Stimulated activated naive B cell treated with anti-CD40 and anti-IgM and Interleukin-4, amounts not matched to agents 10 μg/mL and 1 μg/mL and 100 μg/mL, for 72 hours (primary cell): ENCODE results near the gene UXT.
"Not testable (repeated sequence)": the region's sequence is repeated elsewhere in the genome, so short reads cannot be mapped to it uniquely, and the experiment has no call there.

Experiments
- ATAC-seq, 2 donors: fragments of 150-1000 bp; cut with Tn5 transposase; replicated peaks; 2 replicates each; pipeline ENCODE4 v1.10.0; 2021; ENCODE audit warnings: moderate library complexity in 1 of 2
- DNase-seq: peaks from one replicate; pipeline ENCODE4 v3.0.0; 2021
- H3K27ac Mint-ChIP-seq: one replicate; pipeline ENCODE4 v1.8.0; 2022; ENCODE audit warnings: mild to moderate bottlenecking, mixed read lengths
- H3K27me3 Mint-ChIP-seq, 2 donors: one replicate each; pipeline ENCODE4 v1.8.0; 2022; ENCODE audit warnings: mixed read lengths in 2 of 2
- H3K36me3 Mint-ChIP-seq, 2 donors: one replicate each; pipeline ENCODE4 v1.8.0; 2022; ENCODE audit warnings: mixed read lengths in 2 of 2, mild to moderate bottlenecking in 1 of 2
- H3K4me1 Mint-ChIP-seq, 2 donors: one replicate each; pipeline ENCODE4 v1.8.0; 2022; ENCODE audit warnings: mixed read lengths in 2 of 2, mild to moderate bottlenecking in 1 of 2
- H3K4me3 Mint-ChIP-seq, 2 donors: one replicate each; pipeline ENCODE4 v1.8.0; 2022; ENCODE audit warnings: mild to moderate bottlenecking in 2 of 2, mixed read lengths in 2 of 2, moderate library complexity in 1 of 2
- H3K9me3 Mint-ChIP-seq, 2 donors: one replicate each; pipeline ENCODE4 v1.8.0; 2022; ENCODE audit warnings: mixed read lengths in 2 of 2, mild to moderate bottlenecking in 1 of 2

Gene UXT

DNA sequence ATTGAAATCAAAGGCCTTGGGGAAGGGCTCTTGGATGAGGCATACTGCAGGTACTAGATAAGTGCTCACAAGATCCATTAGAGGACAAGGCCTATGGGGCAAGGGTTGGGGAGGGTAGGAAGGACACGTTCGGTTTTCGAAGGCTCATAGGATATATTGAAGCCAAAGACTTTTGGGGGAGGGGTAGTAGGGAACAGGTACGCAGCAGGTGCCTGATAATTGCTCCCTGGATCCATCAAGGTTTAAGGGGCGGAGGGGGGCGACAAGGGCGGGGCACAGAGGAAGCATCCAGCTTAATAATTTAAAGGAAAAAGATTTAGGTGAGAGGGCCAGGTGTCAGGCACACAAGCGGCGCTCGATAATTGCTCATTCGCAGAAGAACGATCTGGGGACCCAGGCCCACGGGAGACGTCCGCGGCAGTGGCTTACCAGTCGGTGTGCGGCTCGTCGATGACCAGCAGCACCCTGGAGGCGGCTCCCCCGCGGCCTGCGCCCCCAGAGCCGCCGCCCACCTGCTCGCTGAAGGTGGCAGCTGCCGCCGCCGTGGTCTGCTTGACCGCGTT, 40.0 kb downstream of the UXT start:
- Mint-ChIP-seq H3K4me1 (peaks cover 4 to 21% of the 10 kb centered on the region in 2 donors), H3K4me3 (peak overlapping the region; percentile 42 to 65), H3K27ac (no peak overlapping the region), H3K9me3 (no peaks in the 10 kb centered on the region), H3K36me3 (no peaks in the 10 kb centered on the region), H3K27me3 (peaks cover 31 to 41% of the 10 kb centered on the region in 2 donors)
- ATAC-seq (no peak), DNase-seq (no peak)

DNA sequence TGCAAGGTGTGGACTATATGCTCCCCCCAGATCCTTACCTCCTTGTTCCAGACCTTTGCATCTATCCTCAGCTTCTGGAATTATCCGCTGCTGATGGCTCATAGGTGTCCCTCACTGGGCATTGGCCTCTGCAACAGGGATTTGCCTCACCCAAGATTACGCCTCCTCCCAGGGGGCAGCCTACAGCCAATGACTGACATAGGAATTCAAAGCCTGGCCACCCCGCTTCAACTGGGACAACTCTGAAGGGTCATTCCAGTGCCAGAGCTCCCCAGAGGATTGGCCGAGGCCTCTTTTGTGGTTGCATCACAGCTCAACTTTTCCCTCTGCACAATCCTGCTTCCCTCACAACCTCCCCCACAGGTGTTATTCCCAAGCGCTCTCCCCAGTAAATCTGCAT, 44.4 kb downstream of the UXT start:
- H3K27me3 Mint-ChIP-seq: peaks cover 31 to 36% of the 10 kb centered on the region in 2 donors
- H3K27ac Mint-ChIP-seq: no peak overlapping the region
- peaks cover 3 to 6% of the 10 kb centered on the region in 2 donors for H3K4me1 Mint-ChIP-seq
- no peaks in the 10 kb centered on the region for H3K36me3 Mint-ChIP-seq
- DNase-seq (no peak), ATAC-seq (no peak)
- no peaks in the 10 kb centered on the region for H3K9me3 Mint-ChIP-seq
- no peak overlapping the region for H3K4me3 Mint-ChIP-seq

DNA sequence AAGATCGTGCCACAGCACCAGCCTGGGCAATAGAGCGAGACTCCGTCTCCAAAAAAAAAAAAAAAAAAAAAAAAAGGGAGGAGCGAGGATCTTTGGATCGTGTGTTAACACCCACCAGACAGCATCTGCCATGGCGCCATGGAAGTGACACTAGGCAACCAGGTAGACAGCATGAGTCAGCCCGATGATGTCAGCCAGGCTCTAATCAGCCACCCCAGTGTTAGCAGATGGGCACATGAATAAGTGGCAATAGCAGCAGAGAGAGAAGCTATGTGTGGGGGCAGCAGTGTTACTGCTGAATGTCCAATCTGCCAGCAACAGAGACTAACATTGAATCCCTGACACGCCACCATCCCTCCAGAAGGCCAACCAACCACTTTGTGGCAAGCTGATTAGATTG, 45.9 kb downstream of the UXT start:
- Mint-ChIP-seq H3K36me3 (no peaks in the 10 kb centered on the region), H3K27ac (no peak overlapping the region)
- no peak for ATAC-seq

DNA sequence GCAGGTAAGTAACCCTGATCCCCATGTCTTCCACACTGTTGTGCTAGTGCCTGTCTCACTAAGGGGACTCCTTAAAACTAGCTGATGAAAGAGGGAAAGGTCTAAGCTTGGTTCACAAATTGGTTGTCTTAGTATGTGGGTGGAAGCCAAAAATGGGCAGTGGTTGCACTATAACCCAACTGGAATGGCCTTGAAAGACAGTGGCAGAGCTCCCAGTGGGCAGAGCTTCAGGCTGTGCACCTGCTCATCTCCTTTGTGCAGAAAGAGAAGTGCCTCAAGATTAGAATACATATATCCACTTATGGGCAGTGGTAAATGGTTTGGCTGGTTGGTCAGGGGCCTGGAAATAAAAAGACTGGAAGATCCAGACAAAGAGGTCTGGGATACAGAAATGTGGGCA, 46.6 kb downstream of the UXT start:
- Mint-ChIP-seq H3K9me3 (no peaks in the 10 kb centered on the region), H3K4me1 (peaks cover 4 to 9% of the 10 kb centered on the region in 2 donors), H3K36me3 (no peaks in the 10 kb centered on the region), H3K4me3 (no peak overlapping the region), H3K27me3 (peaks cover 18 to 22% of the 10 kb centered on the region in 2 donors), H3K27ac (no peak overlapping the region)
- ATAC-seq: no peak
- DNase-seq: no peak

More for the DNA sequence above, 45.9 kb downstream of the UXT start:
- Mint-ChIP-seq H3K4me3 (no peak overlapping the region), H3K9me3 (no peaks in the 10 kb centered on the region), H3K4me1 (peaks cover 3 to 5% of the 10 kb centered on the region in 2 donors), H3K27me3 (peaks cover 25 to 29% of the 10 kb centered on the region in 2 donors)
- no peak for DNase-seq

DNA sequence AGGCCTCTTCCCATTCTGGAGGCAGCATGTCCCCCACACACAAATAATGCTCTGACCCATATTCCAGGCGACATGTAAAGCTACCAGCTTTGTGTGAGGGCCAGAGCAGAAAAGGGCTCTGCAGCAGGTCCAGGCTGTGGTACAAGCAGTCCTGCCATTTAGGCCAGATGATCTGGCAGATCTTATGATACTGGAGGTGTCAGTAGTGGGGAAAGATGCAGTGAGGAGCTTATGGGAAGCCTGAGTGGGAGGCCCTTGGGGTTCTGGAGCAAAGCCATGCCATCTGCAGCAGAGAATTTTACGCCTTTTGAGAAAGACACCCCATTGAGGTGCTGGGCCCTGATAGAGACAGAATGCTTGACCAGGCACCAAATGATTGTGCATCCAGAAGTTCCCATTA, 47.1 kb downstream of the UXT start:
- H3K4me1 Mint-ChIP-seq: peaks cover 4 to 9% of the 10 kb centered on the region in 2 donors
- no peak overlapping the region for H3K27ac Mint-ChIP-seq
- no peak overlapping the region for H3K4me3 Mint-ChIP-seq
- DNase-seq: no peak
- no peak for ATAC-seq
- H3K27me3 Mint-ChIP-seq: peaks cover 17 to 21% of the 10 kb centered on the region in 2 donors
- H3K9me3 Mint-ChIP-seq: no peaks in the 10 kb centered on the region
- no peaks in the 10 kb centered on the region for H3K36me3 Mint-ChIP-seq

DNA sequence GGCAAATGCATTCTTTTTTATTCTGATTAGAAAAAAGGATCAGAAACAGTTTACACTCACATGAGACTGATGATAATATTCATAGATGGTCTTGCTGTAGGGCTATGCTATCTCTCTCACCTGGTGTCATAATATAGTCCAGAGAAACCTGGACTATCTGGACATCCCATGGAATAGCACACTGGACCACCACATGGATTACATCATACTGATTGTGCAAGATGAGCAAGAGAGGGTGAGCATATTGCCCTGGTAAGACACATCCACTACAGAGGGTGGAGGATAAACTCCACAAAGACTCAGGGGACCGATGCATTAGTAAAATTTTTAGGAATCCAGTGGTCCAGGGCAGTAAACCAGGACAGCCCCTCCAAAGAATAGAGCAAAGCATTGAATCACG, 47.5 kb downstream of the UXT start:
- Mint-ChIP-seq H3K9me3 (no peaks in the 10 kb centered on the region), H3K4me1 (peaks cover 4 to 9% of the 10 kb centered on the region in 2 donors), H3K4me3 (no peak overlapping the region), H3K27ac (no peak overlapping the region), H3K27me3 (peaks cover 17 to 21% of the 10 kb centered on the region in 2 donors), H3K36me3 (no peaks in the 10 kb centered on the region)
- DNase-seq (no peak), ATAC-seq (no peak)

DNA sequence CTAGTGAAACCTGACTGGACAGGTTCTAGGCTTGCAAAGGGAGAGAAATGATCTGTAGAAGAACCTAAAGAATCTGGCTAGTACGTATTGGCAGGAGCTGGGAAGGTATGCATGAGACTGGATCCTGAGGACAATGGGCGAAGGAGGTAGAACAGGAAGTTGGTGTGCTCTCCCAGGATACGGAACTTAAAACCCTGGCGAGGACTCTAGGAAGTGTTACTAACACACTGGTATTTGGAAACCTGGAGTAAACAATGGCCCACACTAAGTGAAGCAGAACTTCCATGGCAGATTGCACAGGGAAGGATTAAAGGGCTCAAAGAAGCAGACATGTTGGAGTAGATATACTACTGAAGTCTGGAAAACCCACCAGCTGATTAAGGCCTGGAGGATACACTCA, 48.5 kb downstream of the UXT start:
- H3K4me3 Mint-ChIP-seq: no peak overlapping the region

DNA sequence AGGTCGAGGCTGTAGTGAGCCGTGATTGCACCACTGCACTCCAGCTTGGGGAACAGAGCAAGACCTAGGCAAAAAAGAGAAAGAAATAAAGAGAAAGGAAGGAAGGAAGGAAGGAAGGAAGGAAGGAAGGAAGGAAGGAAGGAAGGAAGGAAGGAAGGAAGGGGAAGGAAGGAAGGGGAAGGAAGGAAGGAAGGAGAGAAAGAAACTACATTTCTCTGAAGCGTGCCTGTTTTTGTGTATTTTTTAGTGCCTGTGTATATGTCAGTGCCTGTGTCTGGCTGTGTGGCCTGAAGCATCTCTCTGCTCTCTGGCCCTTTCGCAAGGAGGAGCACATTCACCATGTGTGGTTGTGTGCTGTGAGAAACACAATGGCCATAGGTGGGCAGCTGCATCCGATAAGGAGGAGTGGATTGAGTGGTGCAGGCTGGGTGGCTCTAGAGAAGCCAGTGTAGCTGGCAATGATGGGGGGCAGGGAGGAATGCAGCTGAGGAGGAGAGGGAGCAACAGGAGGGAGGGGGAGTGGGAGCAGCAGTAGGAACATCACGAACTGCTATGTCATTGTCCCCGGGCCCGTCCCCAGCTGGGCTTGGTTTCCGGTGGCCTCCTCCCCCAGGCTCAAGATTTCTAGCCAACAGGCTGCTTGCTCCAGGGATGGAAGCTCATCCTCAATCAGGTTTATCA, 50.7 kb downstream of the UXT start:
- ATAC-seq (peak in 1 of 2 donors; percentile 25), DNase-seq (no peak)
- no peak overlapping the region for H3K4me3 Mint-ChIP-seq
- peaks cover 11 to 12% of the 10 kb centered on the region in 2 donors for H3K27me3 Mint-ChIP-seq
- no peaks in the 10 kb centered on the region for H3K36me3 Mint-ChIP-seq
- peaks cover 4 to 9% of the 10 kb centered on the region in 2 donors for H3K4me1 Mint-ChIP-seq
- H3K27ac Mint-ChIP-seq: no peak overlapping the region
- no peaks in the 10 kb centered on the region for H3K9me3 Mint-ChIP-seq

More for the DNA sequence above, 48.5 kb downstream of the UXT start:
- peaks cover 4 to 9% of the 10 kb centered on the region in 2 donors for H3K4me1 Mint-ChIP-seq
- no peak overlapping the region for H3K27ac Mint-ChIP-seq
- no peaks in the 10 kb centered on the region for H3K9me3 Mint-ChIP-seq
- DNase-seq: no peak
- no peak for ATAC-seq
- H3K36me3 Mint-ChIP-seq: no peaks in the 10 kb centered on the region
- H3K27me3 Mint-ChIP-seq: peaks cover 17 to 21% of the 10 kb centered on the region in 2 donors

DNA sequence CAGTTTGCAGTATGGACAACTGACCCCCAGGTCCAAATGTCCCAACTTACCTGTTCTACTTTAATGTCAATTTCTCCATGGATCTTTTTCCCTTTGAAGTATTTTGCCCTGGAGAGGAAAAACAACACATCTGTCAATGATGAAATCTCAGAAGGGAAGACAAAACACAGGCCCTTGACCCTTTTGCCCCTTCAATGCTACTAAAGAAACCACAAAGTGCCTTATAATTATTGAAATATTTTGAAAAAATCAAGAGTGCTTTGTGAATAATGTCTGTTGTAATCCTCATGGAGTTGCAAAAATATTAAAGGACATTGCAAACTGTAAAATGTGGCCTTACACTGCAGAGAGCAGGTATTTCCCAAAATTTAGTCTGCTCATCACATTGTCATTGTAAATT, 51.9 kb downstream of the UXT start:
- Mint-ChIP-seq H3K4me3 (no peak overlapping the region), H3K27me3 (peaks cover 8% of the 10 kb centered on the region in 2 donors), H3K27ac (no peak overlapping the region), H3K36me3 (no peaks in the 10 kb centered on the region), H3K9me3 (no peaks in the 10 kb centered on the region), H3K4me1 (peaks cover 4 to 9% of the 10 kb centered on the region in 2 donors)
- no peak for DNase-seq
- ATAC-seq: no peak

DNA sequence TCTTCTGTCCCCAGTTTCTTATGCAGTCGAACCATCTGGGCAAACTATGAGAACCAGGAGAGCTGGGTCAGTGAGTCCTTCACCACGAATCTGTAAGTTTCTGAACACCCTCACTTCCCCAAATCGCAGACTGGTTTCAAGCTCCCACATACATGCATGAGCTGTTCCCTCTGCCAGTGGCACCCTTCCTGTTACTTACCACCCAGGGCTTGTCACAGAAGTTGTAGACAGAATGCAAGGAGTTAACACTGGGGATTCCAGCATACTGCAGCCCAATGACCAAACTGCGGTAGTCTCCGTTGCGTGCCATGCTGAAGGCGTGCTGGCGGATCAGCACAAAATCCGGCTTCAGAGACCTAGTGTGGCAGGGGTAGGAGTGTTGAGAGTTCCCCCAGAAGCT, 54.0 kb downstream of the UXT start:
- peak; percentile 52 to 57 for ATAC-seq
- DNase-seq: no peak
- H3K27ac Mint-ChIP-seq: no peak overlapping the region
- H3K27me3 Mint-ChIP-seq: peaks cover 4 to 7% of the 10 kb centered on the region in 2 donors
- no peaks in the 10 kb centered on the region for H3K36me3 Mint-ChIP-seq
- H3K4me3 Mint-ChIP-seq: no peak overlapping the region
- H3K4me1 Mint-ChIP-seq: peaks cover 4 to 9% of the 10 kb centered on the region in 2 donors
- H3K9me3 Mint-ChIP-seq: peaks cover 0 to 8% of the 10 kb centered on the region in 2 donors

DNA sequence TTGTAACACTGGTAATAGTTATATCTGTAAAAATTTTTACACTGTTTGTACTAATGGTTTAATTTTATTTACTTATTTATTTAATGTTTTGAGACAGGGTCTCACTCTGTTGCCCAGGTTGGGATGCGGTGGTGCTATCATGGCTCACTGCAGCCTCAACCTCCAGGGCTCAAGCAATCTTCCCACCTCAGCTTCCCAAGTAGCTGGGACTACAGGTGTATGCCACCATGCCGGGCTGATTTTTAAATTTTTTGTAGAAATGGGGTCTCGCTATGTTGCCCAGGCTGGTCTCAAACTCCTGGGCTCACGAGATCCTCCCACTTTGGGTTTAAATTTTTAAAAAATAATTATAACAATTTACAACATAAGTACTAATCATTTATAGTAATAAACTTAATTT, 55.9 kb downstream of the UXT start:
- not testable (repeated sequence) for H3K4me3 Mint-ChIP-seq, H3K27ac Mint-ChIP-seq, ATAC-seq, H3K36me3 Mint-ChIP-seq, DNase-seq, H3K27me3 Mint-ChIP-seq, H3K4me1 Mint-ChIP-seq
- H3K9me3 Mint-ChIP-seq: peaks cover 0 to 14% of the 10 kb centered on the region in 2 donors
